Thyroid gland (tissue), 4 donors: ENCODE results near the gene SPAG6. TPM values are rescaled to one million over a fixed set of nuclear protein-coding genes. Genes with fewer than 3 reads are reported as not detected.
"Not testable (repeated sequence)": the region's sequence is repeated elsewhere in the genome, so short reads cannot be mapped to it uniquely, and the experiment has no call there.

Experiments used
- DNase-seq, 2 donors: peaks; one replicate each; pipeline ENCODE4 v3.0.0-alpha.2; 2019
- H3K27ac ChIP-seq, 3 donors: fragments of 200-600 bp; sonication (generic); 1 replicate in 2 of 3; 2 replicates in 1 of 3; pipeline ENCODE4 v1.5.1; 2016 to 2019; ENCODE audit warnings: mild to moderate bottlenecking in 1 of 3, moderate library complexity in 1 of 3
- H3K27me3 ChIP-seq: fragments of 200-600 bp; sonication (generic); one replicate; pipeline ENCODE4 v1.5.1; 2019
- H3K36me3 ChIP-seq, 2 donors: fragments of 200-600 bp; sonication (generic); one replicate each; pipeline ENCODE4 v1.5.1; 2016 to 2019
- H3K4me1 ChIP-seq, 2 donors: fragments of 200-600 bp; sonication (generic); one replicate each; pipeline ENCODE4 v1.5.1; 2017 to 2019
- H3K4me3 ChIP-seq, 3 donors: fragments of 200-600 bp; sonication (generic); replicated peaks in 1 of 3; 1 replicate in 2 of 3; 2 replicates in 1 of 3; pipeline ENCODE4 v1.5.1; 2016; ENCODE audit warnings: mild to moderate bottlenecking in 1 of 3
- H3K9me3 ChIP-seq: fragments of 200-600 bp; sonication (generic); one replicate; pipeline ENCODE4 v1.5.1; 2017
- POLR2A ChIP-seq, 2 donors: fragments of 450-650 bp; IDR thresholded peaks; one replicate each; pipeline ENCODE4 v1.6.1; 2017; ENCODE audit warnings: antibody characterized with exemption in 2 of 2, mild to moderate bottlenecking in 2 of 2, moderate library complexity in 1 of 2
- WGBS, 2 donors: methylation state at CpG; one replicate each; pipeline ENCODE4 v1.1.5; 2017; 5-methylcytosine and 5-hydroxymethylcytosine counted together
- intact Hi-C: fragments of 100-400 bp; cut with DNase I; formaldehyde crosslinking; loops from one replicate; pipeline ENCODE4 v1.15.1; 2023
- total RNA-seq, 4 donors: library from RNA; depleted of rRNA; stranded (reverse); fragments of >200 nt; gene quantifications; one replicate each; pipeline ENCODE4 v1.2.3, GENCODE V29; 2016
- TF ChIP-seq, protein P1 (sequence below), 6 experiments: fragments of 200-600 bp in 3 of 6; fragments of 450-650 bp in 3 of 6; sonication (generic) in 3 of 6; IDR thresholded peaks; one replicate each; pipeline ENCODE4 v1.5.1; 2016 to 2019; ENCODE audit warnings: antibody characterized with exemption in 6 of 6, mild to moderate bottlenecking in 2 of 6, inconsistent platforms in 1 of 6, moderate library complexity in 1 of 6

Gene SPAG6
- total RNA-seq, 4 donors from 2014 or later: 0.27 TPM; not detected in 3

GRCh38 chr10:22381262-22381661, 36.0 kb downstream of the SPAG6 start:
- Histone ChIP-seq H3K27ac (no peak overlapping the region), H3K4me3 (no peak overlapping the region), H3K27me3 (no peaks in the 10 kb centered on the region), H3K4me1 (no peaks in the 10 kb centered on the region), H3K36me3 (no peaks in the 10 kb centered on the region), H3K9me3 (no peaks in the 10 kb centered on the region)
- DNase-seq: no peak
- 65 to 66% methylated on average over 4 of the region's 4 CpGs for WGBS, 2 donors
- intact Hi-C loops: no loop called here
- TF ChIP-seq, protein P1, sequence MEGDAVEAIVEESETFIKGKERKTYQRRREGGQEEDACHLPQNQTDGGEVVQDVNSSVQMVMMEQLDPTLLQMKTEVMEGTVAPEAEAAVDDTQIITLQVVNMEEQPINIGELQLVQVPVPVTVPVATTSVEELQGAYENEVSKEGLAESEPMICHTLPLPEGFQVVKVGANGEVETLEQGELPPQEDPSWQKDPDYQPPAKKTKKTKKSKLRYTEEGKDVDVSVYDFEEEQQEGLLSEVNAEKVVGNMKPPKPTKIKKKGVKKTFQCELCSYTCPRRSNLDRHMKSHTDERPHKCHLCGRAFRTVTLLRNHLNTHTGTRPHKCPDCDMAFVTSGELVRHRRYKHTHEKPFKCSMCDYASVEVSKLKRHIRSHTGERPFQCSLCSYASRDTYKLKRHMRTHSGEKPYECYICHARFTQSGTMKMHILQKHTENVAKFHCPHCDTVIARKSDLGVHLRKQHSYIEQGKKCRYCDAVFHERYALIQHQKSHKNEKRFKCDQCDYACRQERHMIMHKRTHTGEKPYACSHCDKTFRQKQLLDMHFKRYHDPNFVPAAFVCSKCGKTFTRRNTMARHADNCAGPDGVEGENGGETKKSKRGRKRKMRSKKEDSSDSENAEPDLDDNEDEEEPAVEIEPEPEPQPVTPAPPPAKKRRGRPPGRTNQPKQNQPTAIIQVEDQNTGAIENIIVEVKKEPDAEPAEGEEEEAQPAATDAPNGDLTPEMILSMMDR (IDR thresholded peaks at IDR 0.05): no peak
- TF ChIP-seq POLR2A (IDR thresholded peaks at IDR 0.05): no peak

DNA sequence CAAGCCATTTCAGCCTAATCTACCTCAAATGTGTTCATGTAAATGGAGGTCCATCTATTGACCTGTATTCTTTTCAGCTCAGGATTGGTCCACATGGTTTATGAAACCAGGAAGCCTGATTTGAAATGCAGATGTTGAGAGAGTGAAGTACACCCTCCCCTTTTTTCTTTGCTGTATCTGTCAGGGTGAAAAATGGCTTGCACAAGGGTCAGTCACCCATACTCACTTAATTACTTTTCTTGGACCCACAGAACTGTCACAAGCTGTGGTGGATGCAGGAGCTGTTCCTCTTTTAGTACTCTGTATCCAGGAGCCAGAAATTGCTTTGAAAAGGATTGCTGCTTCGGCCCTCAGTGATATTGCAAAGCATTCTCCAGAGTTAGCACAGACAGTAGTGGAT, 41.2 kb downstream of the SPAG6 start:
- Histone ChIP-seq H3K27ac (no peak overlapping the region), H3K4me3 (no peak overlapping the region), H3K9me3 (no peaks in the 10 kb centered on the region), H3K27me3 (no peaks in the 10 kb centered on the region), H3K4me1 (no peaks in the 10 kb centered on the region), H3K36me3 (no peaks in the 10 kb centered on the region)
- TF ChIP-seq POLR2A (IDR thresholded peaks at IDR 0.05): no peak
- TF ChIP-seq, protein P1 (IDR thresholded peaks at IDR 0.05): no peak
- no peak for DNase-seq
- intact Hi-C loops: no loop called here
- WGBS, 2 donors: 70 to 85% methylated on average over 1 of the region's 1 CpG

DNA sequence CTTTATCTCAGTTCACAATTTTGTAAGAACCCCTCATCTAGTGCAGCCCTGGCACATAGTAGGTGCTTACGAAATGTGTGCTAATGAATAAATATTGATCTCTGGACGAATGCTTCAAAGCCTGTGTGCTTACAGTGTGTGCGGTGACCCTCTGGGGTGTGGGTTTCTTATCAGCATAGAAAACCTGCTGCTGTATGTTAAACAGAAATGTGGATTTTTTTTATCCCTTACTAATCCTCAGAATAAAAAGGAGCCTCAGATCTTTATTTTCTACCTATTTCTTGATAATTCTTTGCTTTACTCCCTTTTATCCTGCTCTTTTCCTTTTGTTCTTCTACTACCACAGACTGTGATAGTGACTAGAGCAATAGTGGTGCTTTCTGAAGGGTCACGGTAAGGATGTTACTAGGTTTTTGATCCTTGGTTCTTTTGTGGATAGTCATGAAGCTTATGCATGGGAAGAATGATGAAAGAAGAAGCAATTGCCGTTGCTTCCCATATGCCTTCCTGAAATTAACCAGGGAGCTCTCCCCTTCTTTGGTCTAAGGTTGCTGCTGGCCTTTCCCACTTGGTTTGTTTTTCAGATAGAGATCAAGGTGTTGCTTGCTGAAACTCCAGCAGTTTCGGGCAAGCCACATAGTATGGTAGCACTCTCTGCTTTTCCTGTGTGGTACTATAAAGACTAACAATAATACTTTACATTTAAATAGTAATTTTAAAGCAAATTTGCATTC, 44.7 kb downstream of the SPAG6 start:
- intact Hi-C loops: no loop called here
- WGBS, 2 donors: 80 to 85% methylated on average over 6 of the region's 6 CpGs
- no peaks in the 10 kb centered on the region for H3K27me3 ChIP-seq
- no peaks in the 10 kb centered on the region for H3K36me3 ChIP-seq
- no peak overlapping the region for H3K27ac ChIP-seq
- no peak for TF ChIP-seq POLR2A (IDR thresholded peaks at IDR 0.05)
- TF ChIP-seq, protein P1 (IDR thresholded peaks at IDR 0.05): no peak
- H3K4me1 ChIP-seq: no peaks in the 10 kb centered on the region
- DNase-seq: no peak
- H3K9me3 ChIP-seq: no peaks in the 10 kb centered on the region
- H3K4me3 ChIP-seq: no peak overlapping the region

- no peak for TF ChIP-seq POLR2A (IDR thresholded peaks at IDR 0.05)
- TF ChIP-seq, protein P1 (IDR thresholded peaks at IDR 0.05): no peak
- Histone ChIP-seq H3K27ac (no peak overlapping the region), H3K9me3 (no peaks in the 10 kb centered on the region), H3K27me3 (no peaks in the 10 kb centered on the region), H3K4me1 (no peaks in the 10 kb centered on the region), H3K36me3 (no peaks in the 10 kb centered on the region), H3K4me3 (no peak overlapping the region)
- WGBS, 2 donors: 92 to 94% methylated on average over 5 of the region's 5 CpGs
- intact Hi-C loops: no loop called here
- DNase-seq: no peak
Observed at GRCh38 chr10:22391600-22391999, 46.3 kb downstream of the SPAG6 start.

GRCh38 chr10:22396195-22396594, 50.9 kb downstream of the SPAG6 start:
- H3K4me1 ChIP-seq, H3K36me3 ChIP-seq, H3K27ac ChIP-seq, DNase-seq, H3K9me3 ChIP-seq, H3K4me3 ChIP-seq, intact Hi-C loops, H3K27me3 ChIP-seq: not testable (repeated sequence)
- 69 to 73% methylated on average over 2 of the region's 2 CpGs for WGBS, 2 donors

- intact Hi-C loops, H3K4me1 ChIP-seq, H3K27me3 ChIP-seq, H3K27ac ChIP-seq, H3K36me3 ChIP-seq, H3K4me3 ChIP-seq, H3K9me3 ChIP-seq, DNase-seq: not testable (repeated sequence)
- 95 to 98% methylated on average over 2 to 3 of the region's 5 CpGs for WGBS, 2 donors
Observed at GRCh38 chr10:22406916-22407315, 61.6 kb downstream of the SPAG6 start.
